ENCODE results near the gene CUX1. TPM values are rescaled to one million over a fixed set of nuclear protein-coding genes. Genes with fewer than 3 reads are reported as not detected.

The CUX1 gene
- total RNA-seq, 1 experiment from 2014 or later: 53.5 TPM

GRCh38 chr7:102068846-102069245 lies 251.4 kb downstream of the CUX1 start:
- no peak overlapping the region for H3K18ac ChIP-seq (ENCODE audit: insufficient read length, low read depth, low read length)
- H3K27ac Mint-ChIP-seq: peak overlapping the region; percentile 59 to 82 (median 65); a peak in 4 of 7 replicates
- H3K36me3 Mint-ChIP-seq (ENCODE audit: insufficient read depth in 1 of 3, low read depth in 3 of 3): peaks cover 27 to 36% (median 29%) of the 10 kb centered on the region in 3 experiments
- no peaks in the 10 kb centered on the region for H3K27me3 Mint-ChIP-seq (ENCODE audit: low read depth)
- H3K27me3 ChIP-seq (ENCODE audit: insufficient read depth, low read length): no peaks in the 10 kb centered on the region
- no peak overlapping the region for H4K91ac ChIP-seq (ENCODE audit: insufficient read length, low read depth, low read length)
- no peaks in the 10 kb centered on the region for H3K79me1 ChIP-seq (ENCODE audit: insufficient read depth, low read depth, low read length, poor library complexity, severe bottlenecking)
- no peak overlapping the region for H3K4me2 ChIP-seq (ENCODE audit: insufficient read depth, insufficient read length, low read length)
- no peak overlapping the region; the same call in 1 of the 2 replicates for H3K14ac ChIP-seq (ENCODE audit: insufficient read depth, low read length)
- H3K27ac ChIP-seq (ENCODE audit: insufficient read length, low read depth, low read length): no peak overlapping the region
- no peak overlapping the region for H4K5ac ChIP-seq (ENCODE audit: insufficient read length, low read depth, low read length)
- H2BK5ac ChIP-seq (ENCODE audit: insufficient read length, low read length): no peak overlapping the region
- H3K79me2 ChIP-seq (ENCODE audit: insufficient read depth, low read length): 0 out of 2 replicates have a peak, but pooled peaks cover 2% of the 10 kb centered on the region
- no peak overlapping the region for H2AFZ ChIP-seq (ENCODE audit: low read length)
- H3K4me1 Mint-ChIP-seq: peaks cover 20 to 23% of the 10 kb centered on the region in 2 experiments
- no peak overlapping the region for H3K9ac ChIP-seq (ENCODE audit: extremely low read depth, insufficient read length, low read length)
- no peak overlapping the region for H2BK15ac ChIP-seq (ENCODE audit: low read depth, low read length)
- no peak overlapping the region for H4K8ac ChIP-seq (replicated peaks; ENCODE audit: insufficient read length, low read depth, low read length)
- no peak overlapping the region for H3K4ac ChIP-seq (ENCODE audit: low read depth, low read length)
- H3K23ac ChIP-seq (ENCODE audit: insufficient read length, low read depth, low read length): no peak overlapping the region
- no peak overlapping the region for H3T11ph ChIP-seq (ENCODE audit: low read length)
- no peak overlapping the region for H2BK20ac ChIP-seq (ENCODE audit: low read depth, low read length, poor library complexity, severe bottlenecking)
- WGBS (ENCODE audit: extremely low coverage, insufficient read length, low lambda C conversion rate): no CpG with 5 or more reads among the region's 14 CpGs
- no peak overlapping the region for H2BK12ac ChIP-seq (ENCODE audit: insufficient read length, low read depth, low read length)
- no peaks in the 10 kb centered on the region for H3K23me2 ChIP-seq (ENCODE audit: insufficient read length, low read depth, low read length, poor library complexity, severe bottlenecking)
- no peak overlapping the region for H2AK5ac ChIP-seq (ENCODE audit: insufficient read length, low read length)
- H3K4me1 ChIP-seq (ENCODE audit: insufficient read depth, low read length): peaks cover 2% of the 10 kb centered on the region
- H3K56ac ChIP-seq (ENCODE audit: insufficient read length, low read depth, low read length): no peak overlapping the region
- H2BK120ac ChIP-seq (ENCODE audit: low read depth, low read length, poor library complexity, severe bottlenecking): no peak overlapping the region
- no peaks in the 10 kb centered on the region for H3K9me3 Mint-ChIP-seq
- no peak for TF ChIP-seq CTCF (conservative IDR thresholded peaks at IDR 0.05)
- no peaks in the 10 kb centered on the region for H3K9me3 ChIP-seq (ENCODE audit: control insufficient read depth, low read depth, low read length)
- H3K4me3 Mint-ChIP-seq: no peak overlapping the region
- DNase-seq: no peak
- H4K20me1 ChIP-seq (ENCODE audit: control insufficient read depth, insufficient read depth, insufficient read length): peaks cover 6% of the 10 kb centered on the region

Measured in H9 (cell line).